A549 (cell line): ENCODE results near the gene SALL2.

Experiments used
- POLR2A ChIP-seq: IDR thresholded peaks from 2 replicates; pipeline ENCODE4 v1.6.1; 2012; ENCODE audit warnings: mild to moderate bottlenecking, low read length
- TF ChIP-seq, protein P1 (sequence below): fragments of >200 bp; sonication (Bioruptor Twin); formaldehyde crosslinking; IDR thresholded peaks from 3 replicates; pipeline ENCODE4 v1.5.1; 2016
- TF ChIP-seq, protein P2 (sequence below): fragments of 200-600 bp; sonication (generic); IDR thresholded peaks from 2 replicates; pipeline ENCODE4 v1.6.1; 2016; ENCODE audit warnings: antibody characterized with exemption, mild to moderate bottlenecking, moderate library complexity
- TF ChIP-seq, protein P3 (sequence below): IDR thresholded peaks from 2 replicates; pipeline ENCODE4 v1.6.1; 2012

GRCh38 chr14:21543963-21544362, 17.8 kb upstream of the SALL2 start:
- TF ChIP-seq POLR2A: no peak
- TF ChIP-seq, protein P1, sequence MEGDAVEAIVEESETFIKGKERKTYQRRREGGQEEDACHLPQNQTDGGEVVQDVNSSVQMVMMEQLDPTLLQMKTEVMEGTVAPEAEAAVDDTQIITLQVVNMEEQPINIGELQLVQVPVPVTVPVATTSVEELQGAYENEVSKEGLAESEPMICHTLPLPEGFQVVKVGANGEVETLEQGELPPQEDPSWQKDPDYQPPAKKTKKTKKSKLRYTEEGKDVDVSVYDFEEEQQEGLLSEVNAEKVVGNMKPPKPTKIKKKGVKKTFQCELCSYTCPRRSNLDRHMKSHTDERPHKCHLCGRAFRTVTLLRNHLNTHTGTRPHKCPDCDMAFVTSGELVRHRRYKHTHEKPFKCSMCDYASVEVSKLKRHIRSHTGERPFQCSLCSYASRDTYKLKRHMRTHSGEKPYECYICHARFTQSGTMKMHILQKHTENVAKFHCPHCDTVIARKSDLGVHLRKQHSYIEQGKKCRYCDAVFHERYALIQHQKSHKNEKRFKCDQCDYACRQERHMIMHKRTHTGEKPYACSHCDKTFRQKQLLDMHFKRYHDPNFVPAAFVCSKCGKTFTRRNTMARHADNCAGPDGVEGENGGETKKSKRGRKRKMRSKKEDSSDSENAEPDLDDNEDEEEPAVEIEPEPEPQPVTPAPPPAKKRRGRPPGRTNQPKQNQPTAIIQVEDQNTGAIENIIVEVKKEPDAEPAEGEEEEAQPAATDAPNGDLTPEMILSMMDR: no peak
- TF ChIP-seq, protein P2, sequence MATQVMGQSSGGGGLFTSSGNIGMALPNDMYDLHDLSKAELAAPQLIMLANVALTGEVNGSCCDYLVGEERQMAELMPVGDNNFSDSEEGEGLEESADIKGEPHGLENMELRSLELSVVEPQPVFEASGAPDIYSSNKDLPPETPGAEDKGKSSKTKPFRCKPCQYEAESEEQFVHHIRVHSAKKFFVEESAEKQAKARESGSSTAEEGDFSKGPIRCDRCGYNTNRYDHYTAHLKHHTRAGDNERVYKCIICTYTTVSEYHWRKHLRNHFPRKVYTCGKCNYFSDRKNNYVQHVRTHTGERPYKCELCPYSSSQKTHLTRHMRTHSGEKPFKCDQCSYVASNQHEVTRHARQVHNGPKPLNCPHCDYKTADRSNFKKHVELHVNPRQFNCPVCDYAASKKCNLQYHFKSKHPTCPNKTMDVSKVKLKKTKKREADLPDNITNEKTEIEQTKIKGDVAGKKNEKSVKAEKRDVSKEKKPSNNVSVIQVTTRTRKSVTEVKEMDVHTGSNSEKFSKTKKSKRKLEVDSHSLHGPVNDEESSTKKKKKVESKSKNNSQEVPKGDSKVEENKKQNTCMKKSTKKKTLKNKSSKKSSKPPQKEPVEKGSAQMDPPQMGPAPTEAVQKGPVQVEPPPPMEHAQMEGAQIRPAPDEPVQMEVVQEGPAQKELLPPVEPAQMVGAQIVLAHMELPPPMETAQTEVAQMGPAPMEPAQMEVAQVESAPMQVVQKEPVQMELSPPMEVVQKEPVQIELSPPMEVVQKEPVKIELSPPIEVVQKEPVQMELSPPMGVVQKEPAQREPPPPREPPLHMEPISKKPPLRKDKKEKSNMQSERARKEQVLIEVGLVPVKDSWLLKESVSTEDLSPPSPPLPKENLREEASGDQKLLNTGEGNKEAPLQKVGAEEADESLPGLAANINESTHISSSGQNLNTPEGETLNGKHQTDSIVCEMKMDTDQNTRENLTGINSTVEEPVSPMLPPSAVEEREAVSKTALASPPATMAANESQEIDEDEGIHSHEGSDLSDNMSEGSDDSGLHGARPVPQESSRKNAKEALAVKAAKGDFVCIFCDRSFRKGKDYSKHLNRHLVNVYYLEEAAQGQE: no peak
- TF ChIP-seq, protein P3, sequence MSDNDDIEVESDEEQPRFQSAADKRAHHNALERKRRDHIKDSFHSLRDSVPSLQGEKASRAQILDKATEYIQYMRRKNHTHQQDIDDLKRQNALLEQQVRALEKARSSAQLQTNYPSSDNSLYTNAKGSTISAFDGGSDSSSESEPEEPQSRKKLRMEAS: no peak
